Endothelial cell of umbilical vein (primary cell): ENCODE data around the gene CHRNA1. TPM values are rescaled to one million over a fixed set of nuclear protein-coding genes. Genes with fewer than 3 reads are reported as not detected.

Experiments used
- BruUV-seq: library from RNA; stranded (reverse); fragments of 400-500 nt; replicated peaks from 2 replicates; lab custom pipeline; 2021; lab: Mats Ljungman, UMichigan
- CTCF ChIA-PET: fragments of 300-600, 350-600 bp; sonication (Branson Sonifier 250); formaldehyde crosslinking; loops from one replicate; lab custom pipeline; 2021; ENCODE audit warnings: antibody characterized with exemption, inconsistent platforms; lab: Charles Lee
- POLR2A ChIA-PET: fragments of 300-600, 350-600 bp; sonication (Branson Sonifier 250); formaldehyde crosslinking; loops from one replicate; lab custom pipeline; 2021; ENCODE audit warnings: antibody characterized with exemption, inconsistent platforms; lab: Charles Lee
- DNase-seq: peaks from one replicate; pipeline ENCODE4 v3.0.0-alpha.2; 2011; ENCODE audit warnings: low read depth, low spot score
- FAIRE-seq: peaks from 2 replicates; lab custom pipeline; 2011; peaks lifted over from hg19 to GRCh38; lab: Jason Lieb, UNC
- H2AFZ ChIP-seq: 2 replicates; pipeline ENCODE4 v1.6.0; 2012; ENCODE audit warnings: low read depth, low read length, control low read depth, inconsistent platforms
- H3K27ac ChIP-seq: 2 replicates; pipeline ENCODE4 v1.5.1; 2011; ENCODE audit warnings: low read depth, mild to moderate bottlenecking, control low read depth, low read length, moderate library complexity; ENCODE audit not compliant: insufficient read depth
- H3K27me3 ChIP-seq, 2 experiments: 2 replicates each; pipeline versions ENCODE4 v1.6.0 to v1.6.1; 2011; ENCODE audit warnings: low read length in 2 of 2, mixed read lengths in 1 of 2; ENCODE audit not compliant: control insufficient read depth in 2 of 2, insufficient read depth in 2 of 2
- H3K36me3 ChIP-seq, 2 experiments: 2 replicates in 1 of 2; 3 replicates in 1 of 2; pipeline ENCODE4 v1.5.1; 2011; ENCODE audit warnings: low read length in 2 of 2, mild to moderate bottlenecking in 1 of 2, moderate library complexity in 1 of 2; ENCODE audit not compliant: control insufficient read depth in 2 of 2, insufficient read depth in 2 of 2; ENCODE audit errors: extremely low read depth in 1 of 2
- H3K4me1 ChIP-seq: 3 replicates; pipeline ENCODE4 v1.5.1; 2011; ENCODE audit warnings: mild to moderate bottlenecking, low read length; ENCODE audit not compliant: control insufficient read depth, insufficient read depth; ENCODE audit errors: extremely low read depth
- H3K4me2 ChIP-seq: 2 replicates; pipeline ENCODE4 v1.6.1; 2011; ENCODE audit warnings: low read length, control low read depth, mixed read lengths; ENCODE audit not compliant: insufficient read depth
- H3K4me3 ChIP-seq, 3 experiments: fragments of 200-600 bp in 1 of 3; sonication (generic), shearing (Covaris generic) in 1 of 3; replicated peaks in 1 of 3; 2 replicates each; pipeline ENCODE4 v1.5.1; 2011 to 2016; ENCODE audit warnings: control low read depth in 3 of 3, low read length in 3 of 3, mild to moderate bottlenecking in 2 of 3, inconsistent platforms in 1 of 3, low read depth in 1 of 3, moderate library complexity in 1 of 3; ENCODE audit not compliant: insufficient read depth in 1 of 3
- H3K79me2 ChIP-seq: 2 replicates; pipeline ENCODE4 v1.6.0; 2012; ENCODE audit warnings: low read length, inconsistent platforms; ENCODE audit not compliant: control insufficient read depth, insufficient read depth
- H3K9ac ChIP-seq: replicated peaks from 2 replicates; pipeline ENCODE3; 2011; ENCODE audit warnings: low read length, control low read depth; ENCODE audit not compliant: insufficient read depth; ENCODE audit errors: extremely low read depth
- H3K9me1 ChIP-seq: replicated peaks from 3 replicates; pipeline ENCODE4 v1.6.0; 2011; ENCODE audit warnings: mild to moderate bottlenecking, low read length; ENCODE audit not compliant: control insufficient read depth, insufficient read depth; ENCODE audit errors: extremely low read depth
- H3K9me3 ChIP-seq: replicated peaks from 2 replicates; pipeline ENCODE4 v1.5.1; 2012; ENCODE audit warnings: low read length, inconsistent platforms; ENCODE audit not compliant: control insufficient read depth, insufficient read depth
- H4K20me1 ChIP-seq: replicated peaks from 2 replicates; pipeline ENCODE3; 2011; ENCODE audit warnings: mild to moderate bottlenecking, low read length; ENCODE audit not compliant: control insufficient read depth, insufficient read depth; ENCODE audit errors: extremely low read depth
- EZH2 ChIP-seq: IDR thresholded peaks from 2 replicates; pipeline ENCODE4 v1.6.1; 2012; ENCODE audit warnings: borderline replicate concordance, low read depth, mild to moderate bottlenecking, moderate library complexity, low read length, inconsistent platforms; ENCODE audit not compliant: severe bottlenecking
- FOS ChIP-seq: IDR thresholded peaks from 2 replicates; pipeline ENCODE4 v1.6.1; 2011; ENCODE audit warnings: mild to moderate bottlenecking, low read length, moderate library complexity, borderline replicate concordance; ENCODE audit not compliant: insufficient read depth
- MYC ChIP-seq: IDR thresholded peaks from one replicate; pipeline ENCODE4 v1.6.1; 2011; ENCODE audit warnings: mild to moderate bottlenecking, low read depth, low read length
- POLR2A ChIP-seq: IDR thresholded peaks from 2 replicates; pipeline ENCODE4 v1.6.1; 2012; ENCODE audit warnings: low read depth, mild to moderate bottlenecking, control low read depth, low read length
- POLR2AphosphoS5 ChIP-seq: IDR thresholded peaks from 2 replicates; pipeline ENCODE4 v1.6.1; 2012; ENCODE audit warnings: low read depth, mild to moderate bottlenecking, control low read depth, low read length, moderate library complexity; ENCODE audit not compliant: insufficient read depth
- dilution Hi-C: fragments of 300-500 bp; cut with MboI; formaldehyde crosslinking; loops from one replicate; pipeline ENCODE4 v1.15.0; 2019; ENCODE audit warnings: low sequenced_read_pairs; ENCODE audit not compliant: extremely low pct_ligation_motif_present
- intact Hi-C: fragments of 100-400 bp; cut with micrococcal nuclease; formaldehyde crosslinking; loops from one replicate; pipeline ENCODE4 v1.10.0; 2022
- polyA plus RNA-seq, 4 experiments: library from polyadenylated mRNA; depleted of rRNA in 3 of 4; stranded (reverse) in 3 of 4; unstranded in 1 of 4; fragments of >200 nt; gene quantifications; 2 replicates each; pipeline versions ENCODE4 v1.2.1 to v1.2.3, GENCODE V29; 2011 to 2012; ENCODE audit warnings: missing spikeins in 1 of 4
- total RNA-seq: library from RNA; stranded (reverse); gene quantifications from 2 replicates; pipeline ENCODE4 v1.2.3, GENCODE V29; 2021
- TF ChIP-seq, protein P1 (sequence below), 2 donors: IDR thresholded peaks; 1 replicate in 1 of 2; 2 replicates in 1 of 2; pipeline ENCODE4 v1.5.1; 2011; ENCODE audit warnings: low read length in 2 of 2, mild to moderate bottlenecking in 2 of 2, moderate library complexity in 2 of 2, control low read depth in 1 of 2, inconsistent platforms in 1 of 2, low read depth in 1 of 2; ENCODE audit not compliant: insufficient read depth in 1 of 2; ENCODE audit errors: extremely low read depth in 1 of 2

CHRNA1 gene
- total and polyA plus RNA-seq, 2 donors (not counting 3 experiments of a cell fraction or from before 2014, with no cell fraction given) = 11.3 to 18.2 TPM

DNA sequence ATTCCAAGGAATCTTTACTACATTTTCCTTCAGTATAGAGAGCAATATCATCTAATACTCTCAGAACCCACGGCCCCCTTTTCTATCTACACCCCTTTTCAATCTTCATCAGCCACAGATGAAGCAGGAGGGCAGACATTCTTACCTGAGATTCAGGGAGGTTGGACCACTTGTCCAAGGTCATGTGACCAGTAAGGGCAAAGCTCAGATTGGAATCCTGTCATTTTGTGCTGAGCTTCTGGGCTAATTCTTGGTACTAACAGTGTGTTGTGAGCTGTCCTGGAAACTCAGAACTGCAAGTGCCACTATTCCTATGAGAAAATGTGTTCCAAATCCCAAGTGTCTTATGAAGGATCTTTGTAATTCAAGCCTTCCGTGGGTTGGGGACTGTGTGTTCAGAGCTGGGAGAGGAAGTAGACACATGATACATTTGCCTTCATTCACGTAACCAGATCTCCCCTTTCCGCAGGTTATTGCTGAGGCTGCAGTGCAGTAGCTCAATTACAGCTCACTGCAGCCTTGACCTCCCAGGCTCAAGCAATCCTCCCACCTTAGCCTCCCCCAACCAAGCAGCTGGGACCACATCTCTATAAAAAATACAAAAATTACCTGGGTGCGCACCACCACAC is 3.3 kb downstream of the CHRNA1 start:
- intact Hi-C loops = loop anchor here (10.0 kb wide), 1 partner anchor 404 kb away; the partner anchor contains the start of gene ATF2

More for the DNA sequence above, 3.3 kb downstream of the CHRNA1 start:
- TF ChIP-seq POLR2A (no peak), POLR2AphosphoS5 (no peak), MYC (no peak), EZH2 (no peak), FOS (no peak)
- TF ChIP-seq, protein P1, sequence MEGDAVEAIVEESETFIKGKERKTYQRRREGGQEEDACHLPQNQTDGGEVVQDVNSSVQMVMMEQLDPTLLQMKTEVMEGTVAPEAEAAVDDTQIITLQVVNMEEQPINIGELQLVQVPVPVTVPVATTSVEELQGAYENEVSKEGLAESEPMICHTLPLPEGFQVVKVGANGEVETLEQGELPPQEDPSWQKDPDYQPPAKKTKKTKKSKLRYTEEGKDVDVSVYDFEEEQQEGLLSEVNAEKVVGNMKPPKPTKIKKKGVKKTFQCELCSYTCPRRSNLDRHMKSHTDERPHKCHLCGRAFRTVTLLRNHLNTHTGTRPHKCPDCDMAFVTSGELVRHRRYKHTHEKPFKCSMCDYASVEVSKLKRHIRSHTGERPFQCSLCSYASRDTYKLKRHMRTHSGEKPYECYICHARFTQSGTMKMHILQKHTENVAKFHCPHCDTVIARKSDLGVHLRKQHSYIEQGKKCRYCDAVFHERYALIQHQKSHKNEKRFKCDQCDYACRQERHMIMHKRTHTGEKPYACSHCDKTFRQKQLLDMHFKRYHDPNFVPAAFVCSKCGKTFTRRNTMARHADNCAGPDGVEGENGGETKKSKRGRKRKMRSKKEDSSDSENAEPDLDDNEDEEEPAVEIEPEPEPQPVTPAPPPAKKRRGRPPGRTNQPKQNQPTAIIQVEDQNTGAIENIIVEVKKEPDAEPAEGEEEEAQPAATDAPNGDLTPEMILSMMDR (IDR thresholded peaks at IDR 0.05; ENCODE audit: extremely low read depth in 1 of 2, insufficient read depth in 1 of 2, low read depth in 1 of 2, low read length in 2 of 2) = no peak
- ChIA-PET POLR2A (no interaction called here), CTCF (interaction anchor here (0.7 to 6.6 kb wide), 7 partner anchors 11 to 231 kb away, joined by 3 to 85 read pairs (median 4); no protein-coding TSS in a partner anchor)
- no TSS peak for BruUV-seq
- DNase-seq (no peak), FAIRE-seq (no peak)
- peaks cover 23% of the 10 kb centered on the region for H3K4me1 ChIP-seq
- H4K20me1 ChIP-seq = no peaks in the 10 kb centered on the region
- H3K27me3 ChIP-seq = no peaks in the 10 kb centered on the region
- no peaks in the 10 kb centered on the region for H3K9me3 ChIP-seq
- H2AFZ ChIP-seq = no peak overlapping the region
- H3K36me3 ChIP-seq = no peaks in the 10 kb centered on the region
- no peaks in the 10 kb centered on the region for H3K9me1 ChIP-seq
- no peak overlapping the region for H3K4me2 ChIP-seq
- dilution Hi-C loops = no loop called here
- no peak overlapping the region for H3K9ac ChIP-seq
- no peaks in the 10 kb centered on the region for H3K79me2 ChIP-seq
- no peak overlapping the region for H3K4me3 ChIP-seq
- H3K27ac ChIP-seq = no peak overlapping the region
